HuH-7 (cell line): ENCODE results near the gene PRR9.

Experiments
- DNase-seq: peaks from one replicate; pipeline ENCODE4 v3.0.0; 2011; ENCODE audit warnings: low spot score

The PRR9 gene

DNA sequence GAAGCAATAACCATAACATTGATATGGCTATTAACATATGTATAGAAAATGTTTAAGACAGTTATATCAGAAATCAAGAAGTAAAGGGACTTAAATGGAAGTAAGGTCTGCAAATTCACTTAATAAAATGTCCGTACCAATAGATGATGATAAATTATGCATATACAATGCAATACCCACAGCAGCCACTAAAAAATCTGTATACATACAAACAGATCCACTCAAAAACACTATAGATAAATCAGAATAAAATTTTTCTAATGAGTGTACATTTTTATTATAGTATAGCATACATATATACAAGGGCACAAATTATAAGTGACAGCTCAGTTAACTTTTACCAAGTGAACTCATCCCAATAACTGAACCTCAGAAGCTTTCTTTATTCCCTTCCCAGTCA is 48.1 kb downstream of the PRR9 start:
- no peak for DNase-seq
